GM12878 (cell line): Measurements from ENCODE around the gene ZNF771.

Source experiments
- CBX3 ChIP-seq: fragments of 200-600 bp; sonication (generic); IDR thresholded peaks from 2 replicates; pipeline ENCODE4 v1.6.1; 2016; ENCODE audit warnings: low read depth, borderline replicate concordance
- CTCF ChIP-seq, 3 experiments: IDR thresholded peaks in 2 of 3; conservative IDR thresholded peaks in 1 of 3; 2 replicates each; pipeline ENCODE4 v1.5.1; 2011; ENCODE audit warnings: low read depth in 3 of 3, low read length in 3 of 3, mild to moderate bottlenecking in 3 of 3, control low read depth in 2 of 3, moderate library complexity in 2 of 3, inconsistent platforms in 1 of 3, mixed read lengths in 1 of 3; ENCODE audit not compliant: control insufficient read depth in 2 of 3, insufficient read depth in 1 of 3; ENCODE audit errors: extremely low read depth in 1 of 3
- EP300 ChIP-seq, 2 experiments: fragments of 150-350 bp in 1 of 2; IDR thresholded peaks; 2 replicates each; pipeline ENCODE4 v1.6.1; 2011 to 2012; ENCODE audit warnings: low read depth in 2 of 2, low read length in 2 of 2, borderline replicate concordance in 1 of 2, improper control_type of control experiment in 1 of 2, inconsistent platforms in 1 of 2; ENCODE audit not compliant: control insufficient read depth in 1 of 2
- GABPA ChIP-seq: IDR thresholded peaks from 2 replicates; pipeline ENCODE4 v1.6.1; 2014; ENCODE audit warnings: antibody characterized with exemption, low read depth, mild to moderate bottlenecking, inconsistent platforms
- HDAC2 ChIP-seq: fragments of 200-600 bp; sonication (generic); IDR thresholded peaks from 2 replicates; pipeline ENCODE4 v1.6.1; 2017
- MAX ChIP-seq: IDR thresholded peaks from 2 replicates; pipeline ENCODE4 v1.6.1; 2012; ENCODE audit warnings: low read depth, low read length, improper control_type of control experiment
- MXI1 ChIP-seq: fragments of 150-350 bp; IDR thresholded peaks from 2 replicates; pipeline ENCODE4 v1.6.1; 2011; ENCODE audit warnings: low read depth, mild to moderate bottlenecking, inconsistent platforms, low read length, improper control_type of control experiment
- POLR2A ChIP-seq: IDR thresholded peaks from 2 replicates; pipeline ENCODE4 v1.6.1; 2011; ENCODE audit warnings: low read depth, mild to moderate bottlenecking, low read length
- POLR2AphosphoS5 ChIP-seq: IDR thresholded peaks from 2 replicates; pipeline ENCODE4 v1.6.1; 2011; ENCODE audit warnings: mild to moderate bottlenecking, low read length, inconsistent platforms
- REST ChIP-seq: IDR thresholded peaks from 2 replicates; pipeline ENCODE4 v1.6.1; 2012; ENCODE audit warnings: mild to moderate bottlenecking, low read depth, low read length
- SMC3 ChIP-seq: IDR thresholded peaks from 2 replicates; pipeline ENCODE4 v1.6.1; 2011; ENCODE audit warnings: low read length, improper control_type of control experiment, borderline replicate concordance
- TCF12 ChIP-seq: IDR thresholded peaks from 2 replicates; pipeline ENCODE4 v1.6.1; 2011; ENCODE audit warnings: low read depth, mild to moderate bottlenecking, low read length
- USF2 ChIP-seq: IDR thresholded peaks from 2 replicates; pipeline ENCODE4 v1.6.1; 2011; ENCODE audit warnings: low read depth, low read length, improper control_type of control experiment, borderline replicate concordance
- ZBTB40 ChIP-seq: fragments of 450-650 bp; IDR thresholded peaks from 2 replicates; pipeline ENCODE4 v1.6.1; 2016; ENCODE audit warnings: mild to moderate bottlenecking, moderate library complexity, borderline replicate concordance

- TF ChIP-seq CTCF (IDR thresholded peaks at IDR 0.05 in 2 of 3, conservative IDR thresholded peaks at IDR 0.05 in 1 of 3; ENCODE audit: control insufficient read depth in 2 of 3, extremely low read depth in 1 of 3, insufficient read depth in 1 of 3, low read depth in 3 of 3, low read length in 3 of 3) (no peak), CBX3 (no peak), SMC3 (no peak), MAX (no peak), POLR2A (no peak), USF2 (no peak), ZBTB40 (no peak), TCF12 (no peak), EP300 (IDR thresholded peaks at IDR 0.05; ENCODE audit: borderline replicate concordance in 1 of 2, control insufficient read depth in 1 of 2, low read depth in 2 of 2, low read length in 2 of 2) (no peak), MXI1 (no peak), GABPA (no peak), POLR2AphosphoS5 (no peak), REST (no peak), HDAC2 (no peak)
Observed at GRCh38 chr16:30414159-30414558, 6.8 kb downstream of the ZNF771 start.
